ENCODE data around the gene SART1.

DNA sequence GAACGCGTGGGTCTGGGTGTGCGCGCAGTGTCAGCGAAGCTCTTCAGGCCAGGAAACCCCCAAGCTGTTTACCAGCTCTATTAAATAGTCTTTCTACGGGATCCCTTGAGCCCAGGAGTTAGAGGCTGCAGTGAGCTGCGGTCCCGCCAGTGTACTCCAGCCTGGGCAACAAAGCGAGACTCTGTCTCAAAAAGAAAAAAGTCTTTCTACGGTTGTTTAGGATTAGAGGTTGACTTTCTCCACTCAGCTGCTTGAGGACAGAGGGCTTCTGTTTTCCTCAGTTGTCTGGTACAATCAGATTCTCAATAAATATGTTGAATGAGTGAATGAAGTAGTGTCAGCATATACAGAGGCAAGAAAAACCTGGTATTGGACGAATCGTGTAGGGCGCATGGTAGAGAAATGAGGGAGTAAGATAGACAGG, 619 bp downstream of the SART1 start:
- TF ChIP-seq POLR2A (IDR thresholded peaks at IDR 0.05; ENCODE audit: low read depth, low read length) = no peak
- no peak for TF ChIP-seq POLR2AphosphoS5 (IDR thresholded peaks at IDR 0.05; ENCODE audit: low read depth, low read length)
- TF ChIP-seq TAF1 (IDR thresholded peaks at IDR 0.05; ENCODE audit: low read depth, low read length) = no peak

All from GM12891 (cell line).